B cell (primary cell): ENCODE measurements around the gene ERMARD.

Source experiments
- CTCF ChIP-seq: fragments of 200-600 bp; IDR thresholded peaks from one replicate; pipeline ENCODE4 v1.8.0; 2022; ENCODE audit warnings: antibody characterized with exemption, mild to moderate bottlenecking
- EZH2 ChIP-seq: IDR thresholded peaks from 2 replicates; pipeline ENCODE4 v1.6.1; 2012; ENCODE audit warnings: borderline replicate concordance, low read depth, mild to moderate bottlenecking, moderate library complexity, low read length; ENCODE audit not compliant: insufficient read depth, poor library complexity, severe bottlenecking

- TF ChIP-seq CTCF = no peak
- TF ChIP-seq EZH2 = no peak
Observed at GRCh38 chr6:169829786-169830185, 78.4 kb downstream of the ERMARD start.
